ES-I3 (cell line): ENCODE measurements around the gene CHD8.
A peak's percentile ranks its signal among the peaks of the same experiment; 100 is the strongest.
"Not testable (repeated sequence)": the region's sequence is repeated elsewhere in the genome, so short reads cannot be mapped to it uniquely, and the experiment has no call there.

Experiments
- H3K36me3 ChIP-seq: 2 replicates; pipeline ENCODE4 v1.6.1; 2013; ENCODE audit warnings: mild to moderate bottlenecking, low read length, control low read depth, moderate library complexity; ENCODE audit not compliant: insufficient read depth
- H3K4me1 ChIP-seq: 2 replicates; pipeline ENCODE4 v1.6.1; 2013; ENCODE audit warnings: mild to moderate bottlenecking, control low read depth, low read length; ENCODE audit not compliant: insufficient read depth
- H3K9ac ChIP-seq: 2 replicates; pipeline ENCODE4 v1.6.1; 2013; ENCODE audit warnings: low read depth, mild to moderate bottlenecking, low read length, moderate library complexity
- H3K9me3 ChIP-seq: 2 replicates; pipeline ENCODE4 v1.6.1; 2013; ENCODE audit warnings: mild to moderate bottlenecking, low read length, moderate library complexity; ENCODE audit not compliant: control insufficient read depth, insufficient read depth

Gene CHD8

DNA sequence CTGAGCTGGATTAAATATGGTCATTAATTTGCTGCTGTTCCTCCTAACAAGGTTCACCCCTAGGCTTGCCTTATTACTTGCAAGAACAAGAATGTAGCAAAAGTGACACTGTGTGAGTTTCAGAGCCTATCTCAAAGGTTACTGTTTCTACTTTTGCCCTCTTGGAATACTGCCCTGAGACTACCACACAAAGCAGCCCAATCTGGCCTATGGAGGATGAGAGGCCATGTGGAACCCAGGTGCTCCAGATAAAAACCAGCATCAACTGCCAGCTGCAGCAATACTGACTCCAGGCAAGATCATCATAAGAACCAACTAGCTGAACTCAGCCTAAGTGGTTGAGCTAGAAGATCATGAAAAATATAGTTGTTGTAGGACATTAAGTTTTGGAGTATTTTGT is 49.7 kb downstream of the CHD8 start:
- peaks cover 73% of the 10 kb centered on the region for H3K36me3 ChIP-seq
- H3K4me1 ChIP-seq, result no peaks in the 10 kb centered on the region
- no peaks in the 10 kb centered on the region for H3K9me3 ChIP-seq
- H3K9ac ChIP-seq, result no peak overlapping the region

DNA sequence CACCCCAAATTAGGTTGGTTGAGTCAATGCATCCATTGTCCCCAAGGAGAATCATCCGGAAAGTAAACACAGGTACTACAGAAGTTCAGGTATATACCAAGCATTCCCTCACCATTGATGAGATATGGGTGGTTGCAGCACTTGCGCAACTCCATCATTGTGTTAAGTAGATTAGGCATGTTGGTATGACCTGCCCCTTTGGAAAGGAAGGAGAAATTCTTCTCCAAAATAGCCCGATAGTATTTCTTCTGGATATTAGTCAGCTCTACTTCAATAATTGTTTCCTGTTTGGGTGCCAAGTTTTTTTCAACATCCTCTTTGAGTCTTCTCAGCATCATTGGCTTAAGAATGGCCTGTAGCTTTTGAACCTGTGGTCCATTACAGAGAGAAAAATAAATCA is 50.8 kb downstream of the CHD8 start:
- Histone ChIP-seq H3K9me3 (no peaks in the 10 kb centered on the region), H3K9ac (no peak overlapping the region), H3K4me1 (no peaks in the 10 kb centered on the region), H3K36me3 (peaks cover 80% of the 10 kb centered on the region)

DNA sequence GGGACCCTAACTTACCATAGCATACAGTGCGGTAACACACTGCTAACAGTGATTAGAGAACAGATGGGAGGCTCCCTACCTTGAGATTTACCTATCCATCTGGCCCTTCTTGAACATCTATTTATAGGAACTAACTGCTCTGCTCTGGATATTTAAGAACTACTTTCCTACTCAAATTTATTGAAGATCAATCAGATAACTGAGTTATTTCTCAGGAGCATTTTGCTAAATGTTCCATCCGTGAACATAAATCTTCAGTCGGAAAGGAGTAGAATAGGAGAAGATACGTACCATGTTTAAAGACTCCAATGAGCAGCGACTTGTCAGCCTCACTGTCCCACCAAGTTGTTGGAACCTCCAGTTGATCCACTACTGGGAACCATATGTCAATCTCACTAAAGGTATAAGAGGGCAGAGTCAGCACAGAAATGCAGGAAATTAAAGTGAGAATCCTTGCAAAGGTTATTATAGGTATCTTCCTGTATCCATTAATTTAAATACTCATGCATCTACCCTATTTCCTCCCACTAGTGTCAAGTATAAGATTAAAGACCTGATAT is 56.5 kb downstream of the CHD8 start:
- Histone ChIP-seq H3K36me3 (peaks cover 69% of the 10 kb centered on the region), H3K9ac (no peak overlapping the region)

GRCh38 chr14:21398901-21399300 is 57.0 kb downstream of the CHD8 start:
- no peaks in the 10 kb centered on the region for H3K9me3 ChIP-seq
- H3K36me3 ChIP-seq, result peaks cover 67% of the 10 kb centered on the region
- H3K9ac ChIP-seq, result no peak overlapping the region

More for the DNA sequence above, 56.5 kb downstream of the CHD8 start:
- Histone ChIP-seq H3K4me1 (no peaks in the 10 kb centered on the region), H3K9me3 (no peaks in the 10 kb centered on the region)

DNA sequence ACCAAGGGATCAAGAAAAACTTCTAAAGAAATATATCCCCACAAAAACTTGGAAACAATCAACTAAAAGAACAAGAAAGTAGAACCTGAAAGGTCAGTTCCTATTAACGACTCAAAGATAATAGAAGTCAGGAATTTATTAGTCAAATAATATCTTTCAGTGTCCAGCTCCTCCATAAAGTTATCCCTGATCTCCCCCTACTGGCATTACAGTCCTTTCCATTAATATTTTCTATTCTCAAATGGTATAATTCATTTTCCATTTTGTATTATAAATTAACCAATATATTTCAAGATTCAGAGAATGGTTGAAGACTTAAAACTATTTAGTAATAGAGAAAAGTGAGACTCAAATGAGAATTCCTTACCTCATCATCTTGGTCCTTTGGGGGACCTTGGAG is 60.5 kb downstream of the CHD8 start:
- no peaks in the 10 kb centered on the region for H3K9me3 ChIP-seq
- H3K9ac ChIP-seq, result no peak overlapping the region
- peaks cover 54% of the 10 kb centered on the region for H3K36me3 ChIP-seq
- H3K4me1 ChIP-seq, result no peaks in the 10 kb centered on the region

More at GRCh38 chr14:21398901-21399300, 57.0 kb downstream of the CHD8 start:
- no peaks in the 10 kb centered on the region for H3K4me1 ChIP-seq

GRCh38 chr14:21385188-21385904 is 70.6 kb downstream of the CHD8 start:
- Histone ChIP-seq H3K9ac (no peak overlapping the region), H3K36me3 (peaks cover 4% of the 10 kb centered on the region; the same call in 1 of the 2 replicates), H3K9me3 (no peaks in the 10 kb centered on the region), H3K4me1 (0 out of 2 replicates have a peak, but pooled peaks cover 4% of the 10 kb centered on the region)

- no peaks in the 10 kb centered on the region for H3K9me3 ChIP-seq
- H3K36me3 ChIP-seq, result peaks cover 4% of the 10 kb centered on the region; the same call in 1 of the 2 replicates
- 0 out of 2 replicates have a peak, but pooled peaks cover 4% of the 10 kb centered on the region for H3K4me1 ChIP-seq
- peak overlapping the region; percentile 87 for H3K9ac ChIP-seq
Observed at GRCh38 chr14:21384494-21384851, 71.5 kb downstream of the CHD8 start.

GRCh38 chr14:21383848-21384493 is 72.0 kb downstream of the CHD8 start, which contains the start of gene SUPT16H:
Gene SUPT16H, minus strand, starts transcription at chr14:21384019. Its CDS starts 92 bp downstream, at chr14:21383927.
- peaks cover 4% of the 10 kb centered on the region; the same call in 1 of the 2 replicates for H3K36me3 ChIP-seq
- peak within 1 kb of the TSS; percentile 87 for H3K9ac ChIP-seq
- 0 out of 2 replicates have a peak, but pooled peaks cover 4% of the 10 kb centered on the region for H3K4me1 ChIP-seq
- no peaks in the 10 kb centered on the region for H3K9me3 ChIP-seq

GRCh38 chr14:21382886-21383847 is 72.8 kb downstream of the CHD8 start:
- Histone ChIP-seq H3K4me1 (0 out of 2 replicates have a peak, but pooled peaks cover 4% of the 10 kb centered on the region), H3K9ac (peak overlapping the region; percentile 87), H3K36me3 (peaks cover 4% of the 10 kb centered on the region; the same call in 1 of the 2 replicates), H3K9me3 (no peaks in the 10 kb centered on the region)

- H3K36me3 ChIP-seq, result peaks cover 4% of the 10 kb centered on the region; the same call in 1 of the 2 replicates
- H3K9ac ChIP-seq, result no peak overlapping the region
- H3K9me3 ChIP-seq, result no peaks in the 10 kb centered on the region
- H3K4me1 ChIP-seq, result 0 out of 2 replicates have a peak, but pooled peaks cover 4% of the 10 kb centered on the region
Observed at GRCh38 chr14:21382095-21382494, 73.8 kb downstream of the CHD8 start.

GRCh38 chr14:21379338-21379737 is 76.6 kb downstream of the CHD8 start:
- no peaks in the 10 kb centered on the region for H3K9me3 ChIP-seq
- no peaks in the 10 kb centered on the region for H3K36me3 ChIP-seq
- H3K4me1 ChIP-seq, result no peaks in the 10 kb centered on the region
- no peak overlapping the region for H3K9ac ChIP-seq

DNA sequence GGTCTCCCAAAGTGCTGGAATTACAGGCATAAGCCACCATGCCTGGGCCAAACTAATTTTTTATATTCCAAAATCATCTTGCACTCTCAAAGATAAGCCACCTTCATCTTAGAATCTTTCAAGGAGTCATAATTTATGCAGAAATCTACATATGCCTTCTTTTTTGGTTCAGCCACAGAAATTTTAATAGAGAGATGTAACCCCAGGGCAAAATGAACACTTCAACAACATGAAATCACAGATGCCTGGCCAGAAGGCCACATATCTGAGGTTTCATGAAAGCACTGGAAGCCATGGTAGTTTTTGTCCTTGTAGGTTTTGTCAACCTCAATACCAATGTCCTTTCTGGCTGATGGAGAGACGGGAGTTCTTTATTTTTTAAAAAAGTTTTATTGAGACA is 81.9 kb downstream of the CHD8 start:
- H3K9me3 ChIP-seq, result no peaks in the 10 kb centered on the region
- H3K9ac ChIP-seq, result no peak overlapping the region
- peaks cover 31% of the 10 kb centered on the region for H3K36me3 ChIP-seq
- H3K4me1 ChIP-seq, result no peaks in the 10 kb centered on the region

DNA sequence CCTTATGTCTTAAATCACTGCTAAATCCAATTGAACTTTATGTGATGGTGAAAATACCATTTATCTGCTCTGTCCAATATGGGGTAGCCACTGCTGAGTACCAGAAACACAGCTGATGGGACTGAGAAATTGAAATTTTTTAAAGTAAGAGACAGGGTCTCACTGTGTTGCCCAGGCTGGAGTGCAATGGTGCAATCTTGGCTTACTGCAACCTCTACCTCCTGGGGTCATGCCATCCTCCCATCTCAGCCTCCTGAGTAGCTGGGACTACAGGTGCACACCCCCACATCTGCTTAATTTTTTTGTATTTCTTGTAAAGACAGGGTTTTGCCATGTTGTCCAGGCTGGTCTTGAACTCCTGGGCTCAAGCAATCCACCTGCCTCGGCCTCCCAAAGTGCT is 83.1 kb downstream of the CHD8 start:
- not testable (repeated sequence) for H3K4me1 ChIP-seq, H3K9ac ChIP-seq, H3K9me3 ChIP-seq
- peaks cover 42% of the 10 kb centered on the region for H3K36me3 ChIP-seq
